H1 (cell line): ENCODE results near the gene NXNL2. TPM values are rescaled to one million over a fixed set of nuclear protein-coding genes. Genes with fewer than 3 reads are reported as not detected.

Experiments used
- CTCF ChIA-PET: fragments of 300-600 bp; sonication (Branson Sonifier 250); formaldehyde crosslinking; loops from one replicate; lab custom pipeline; 2021; ENCODE audit not compliant: partially characterized antibody; lab: Charles Lee
- POLR2A ChIA-PET: fragments of 300-600 bp; sonication (Branson Sonifier 250); formaldehyde crosslinking; loops from one replicate; lab custom pipeline; 2021; ENCODE audit warnings: inconsistent platforms; ENCODE audit not compliant: partially characterized antibody; lab: Charles Lee
- DNase-seq, 2 experiments: peaks; one replicate each; pipeline versions ENCODE4 v3.0.0 to v3.0.0-alpha.2; 2010 to 2022; ENCODE audit warnings: low spot score in 2 of 2, low read depth in 1 of 2, mixed read lengths in 1 of 2
- FAIRE-seq: peaks from 2 replicates; lab custom pipeline; 2011; peaks lifted over from hg19 to GRCh38; lab: Jason Lieb, UNC
- H2AFZ ChIP-seq: 2 replicates; pipeline ENCODE4 v1.8.1; 2012; ENCODE audit warnings: low read length, inconsistent platforms
- H2AK5ac ChIP-seq: 2 replicates; pipeline ENCODE4 v1.6.1; 2013; ENCODE audit warnings: low read depth, low read length
- H2BK120ac ChIP-seq: replicated peaks from 2 replicates; pipeline ENCODE3; 2013; ENCODE audit warnings: low read depth, low read length, inconsistent platforms
- H2BK12ac ChIP-seq: 2 replicates; pipeline ENCODE4 v1.6.1; 2013; ENCODE audit warnings: low read depth, low read length
- H2BK15ac ChIP-seq: 2 replicates; pipeline ENCODE4 v1.6.1; 2013; ENCODE audit warnings: low read length
- H2BK20ac ChIP-seq: 2 replicates; pipeline ENCODE4 v1.6.1; 2013; ENCODE audit warnings: low read length
- H2BK5ac ChIP-seq: 2 replicates; pipeline ENCODE4 v1.6.1; 2013; ENCODE audit warnings: low read depth, low read length
- H3K14ac ChIP-seq: 2 replicates; pipeline ENCODE4 v1.6.1; 2013; ENCODE audit warnings: inconsistent platforms; ENCODE audit not compliant: insufficient read length
- H3K18ac ChIP-seq: 2 replicates; pipeline ENCODE4 v1.6.1; 2013; ENCODE audit warnings: low read length; ENCODE audit errors: extremely low read depth
- H3K23ac ChIP-seq: 2 replicates; pipeline ENCODE4 v1.6.1; 2013; ENCODE audit warnings: inconsistent platforms; ENCODE audit not compliant: insufficient read length
- H3K23me2 ChIP-seq: 2 replicates; pipeline ENCODE4 v1.6.1; 2013; ENCODE audit warnings: low read depth, low read length
- H3K27ac ChIP-seq: 2 replicates; pipeline ENCODE4 v1.6.1; 2011; ENCODE audit warnings: low read depth, low read length, inconsistent platforms
- H3K27me3 ChIP-seq, 4 experiments: replicated peaks in 1 of 4; 1 replicate in 1 of 4; 2 replicates in 3 of 4; pipeline versions ENCODE4 v1.6.1 to v1.8.1; 2011 to 2013; ENCODE audit warnings: low read length in 3 of 4, mild to moderate bottlenecking in 3 of 4, inconsistent platforms in 2 of 4, mixed read lengths in 2 of 4, moderate library complexity in 1 of 4; ENCODE audit not compliant: control insufficient read depth in 3 of 4, insufficient read depth in 3 of 4; ENCODE audit errors: extremely low read depth in 1 of 4
- H3K36me3 ChIP-seq, 4 experiments: 2 replicates each; pipeline versions ENCODE4 v1.6.1 to v1.8.1; 2011 to 2013; ENCODE audit warnings: mild to moderate bottlenecking in 4 of 4, low read length in 3 of 4, moderate library complexity in 2 of 4, control low read depth in 1 of 4, inconsistent platforms in 1 of 4; ENCODE audit not compliant: insufficient read depth in 4 of 4, control insufficient read depth in 2 of 4
- H3K4ac ChIP-seq: replicated peaks from 2 replicates; pipeline ENCODE3; 2013; ENCODE audit warnings: low read length, low read depth, mixed read lengths, inconsistent platforms; ENCODE audit not compliant: insufficient read length
- H3K4me1 ChIP-seq, 4 experiments: replicated peaks in 1 of 4; 1 replicate in 1 of 4; 2 replicates in 3 of 4; pipeline versions ENCODE4 v1.6.1 to v1.8.1; 2011 to 2013; ENCODE audit warnings: low read length in 3 of 4, inconsistent platforms in 2 of 4, mixed read lengths in 1 of 4; ENCODE audit not compliant: insufficient read depth in 4 of 4, control insufficient read depth in 3 of 4
- H3K4me2 ChIP-seq, 2 experiments: 2 replicates each; pipeline versions ENCODE4 v1.6.1 to v1.8.1; 2011 to 2013; ENCODE audit warnings: low read depth in 2 of 2, low read length in 2 of 2, control low read depth in 1 of 2, inconsistent platforms in 1 of 2, mild to moderate bottlenecking in 1 of 2; ENCODE audit not compliant: insufficient read depth in 1 of 2
- H3K4me3 ChIP-seq, 4 experiments: fragments of 200-600, 300-600 bp in 1 of 4; sonication (generic), shearing (Covaris generic), sonication (Bioruptor Twin) in 1 of 4; 2 replicates each; pipeline versions ENCODE4 v1.5.1 to v1.8.1; 2011 to 2016; ENCODE audit warnings: low read length in 4 of 4, low read depth in 3 of 4, control low read depth in 2 of 4, inconsistent platforms in 2 of 4, mild to moderate bottlenecking in 2 of 4, mixed read lengths in 1 of 4, moderate library complexity in 1 of 4; ENCODE audit not compliant: insufficient read depth in 2 of 4; ENCODE audit errors: extremely low read depth in 1 of 4
- H3K56ac ChIP-seq: replicated peaks from 2 replicates; pipeline ENCODE3; 2013; ENCODE audit warnings: low read depth, mild to moderate bottlenecking, mixed read lengths, low read length, inconsistent platforms; ENCODE audit not compliant: insufficient read length
- H3K79me1 ChIP-seq: 2 replicates; pipeline ENCODE4 v1.6.1; 2013; ENCODE audit warnings: low read depth, low read length, control low read depth
- H3K79me2 ChIP-seq, 2 experiments: 2 replicates each; pipeline versions ENCODE4 v1.6.1 to v1.8.1; 2012 to 2013; ENCODE audit warnings: low read length in 2 of 2, mild to moderate bottlenecking in 2 of 2, inconsistent platforms in 1 of 2; ENCODE audit not compliant: insufficient read depth in 2 of 2, control insufficient read depth in 1 of 2
- H3K9ac ChIP-seq, 4 experiments: replicated peaks in 1 of 4; 1 replicate in 1 of 4; 2 replicates in 3 of 4; pipeline versions ENCODE4 v1.6.1 to v1.8.1; 2011 to 2013; ENCODE audit warnings: low read depth in 3 of 4, low read length in 3 of 4, control low read depth in 2 of 4, mild to moderate bottlenecking in 2 of 4, moderate library complexity in 2 of 4, inconsistent platforms in 1 of 4; ENCODE audit errors: extremely low read depth in 1 of 4
- H3K9me3 ChIP-seq, 2 experiments: 2 replicates each; pipeline versions ENCODE4 v1.6.1 to v1.8.1; 2012 to 2013; ENCODE audit warnings: mild to moderate bottlenecking in 2 of 2, moderate library complexity in 2 of 2, control low read depth in 1 of 2, inconsistent platforms in 1 of 2, low read depth in 1 of 2, low read length in 1 of 2, mixed read lengths in 1 of 2; ENCODE audit not compliant: insufficient read depth in 2 of 2
- H4K20me1 ChIP-seq, 2 experiments: replicated peaks in 1 of 2; 2 replicates each; pipeline versions ENCODE3 to v1.8.1; 2011 to 2013; ENCODE audit warnings: inconsistent platforms in 2 of 2, low read length in 2 of 2, mild to moderate bottlenecking in 1 of 2; ENCODE audit not compliant: insufficient read depth in 2 of 2, control insufficient read depth in 1 of 2
- H4K5ac ChIP-seq: 2 replicates; pipeline ENCODE4 v1.6.1; 2013; ENCODE audit warnings: low read length, low read depth, mixed read lengths, inconsistent platforms; ENCODE audit not compliant: insufficient read length
- H4K8ac ChIP-seq: 2 replicates; pipeline ENCODE4 v1.8.0; 2013; ENCODE audit warnings: mild to moderate bottlenecking, moderate library complexity, low read length, inconsistent platforms; ENCODE audit not compliant: insufficient read depth; ENCODE audit errors: extremely low read depth
- H4K91ac ChIP-seq: replicated peaks from 2 replicates; pipeline ENCODE3; 2013; ENCODE audit warnings: low read length, mixed read lengths, inconsistent platforms; ENCODE audit not compliant: insufficient read length
- GABPA ChIP-seq: IDR thresholded peaks from 2 replicates; pipeline ENCODE4 v1.6.1; 2011; ENCODE audit warnings: mild to moderate bottlenecking, low read length, moderate library complexity, borderline replicate concordance; ENCODE audit not compliant: insufficient read depth
- KDM5A ChIP-seq: fragments of 200-600 bp; IDR thresholded peaks from 2 replicates; pipeline ENCODE4 v1.7.1; 2012; ENCODE audit warnings: mild to moderate bottlenecking, low read length, inconsistent platforms, mixed read lengths
- PHF8 ChIP-seq: fragments of 200-600 bp; sonication (generic); conservative IDR thresholded peaks from 2 replicates; pipeline ENCODE4 v1.7.1; 2012; ENCODE audit warnings: low read depth, mild to moderate bottlenecking, inconsistent platforms, low read length, moderate library complexity
- POLR2A ChIP-seq, 2 experiments: IDR thresholded peaks; 1 replicate in 1 of 2; 2 replicates in 1 of 2; pipeline ENCODE4 v1.6.1; 2011; ENCODE audit warnings: low read depth in 2 of 2, low read length in 2 of 2, mild to moderate bottlenecking in 2 of 2; ENCODE audit errors: control extremely low read depth in 1 of 2
- RFX5 ChIP-seq: IDR thresholded peaks from 2 replicates; pipeline ENCODE4 v1.6.1; 2011; ENCODE audit warnings: low read depth, low read length, improper control_type of control experiment, borderline replicate concordance
- WGBS, 2 experiments: shearing (Covaris generic) in 1 of 2; methylation state at CpG; one replicate each; pipeline versions ENCODE4 v1.1.6 to v1.1.7; 2013 to 2015; ENCODE audit warnings: low lambda C conversion rate in 2 of 2, mixed read lengths in 2 of 2, inconsistent platforms in 1 of 2, low coverage in 1 of 2, missing lambda C conversion rate in 1 of 2; ENCODE audit not compliant: insufficient replicate concordance in 2 of 2, insufficient coverage in 1 of 2, insufficient read length in 1 of 2; ENCODE audit errors: extremely low coverage in 1 of 2, missing lambda C conversion rate in 1 of 2; 5-methylcytosine and 5-hydroxymethylcytosine counted together
- polyA plus RNA-seq, 7 experiments: library from polyadenylated mRNA; depleted of rRNA in 3 of 7; stranded (reverse) in 5 of 7; unstranded in 2 of 7; fragments of >200 nt in 5 of 7; fragments of 200-250 nt in 2 of 7; gene quantifications; 1 replicate in 5 of 7; 2 replicates in 1 of 7; 4 replicates in 1 of 7; pipeline versions ENCODE4 v1.2.1 to v1.2.3, GENCODE V29; 2011 to 2013; ENCODE audit warnings: missing spikeins in 2 of 7, mixed read lengths in 2 of 7
- total RNA-seq: library from RNA; stranded (reverse); fragmentation: NEBNext Ultra II Directional; extraction: Animal tissue kit (Norgen Biotek cat#: 25700); gene quantifications from 2 replicates; pipeline ENCODE4 v1.2.1, GENCODE V29; 2021

Gene NXNL2
- total and polyA plus RNA-seq, 2 of the 8 experiments (the other 6 are each of a cell fraction or from before 2014, with no cell fraction given), result 1.9 to 2.6 TPM

DNA sequence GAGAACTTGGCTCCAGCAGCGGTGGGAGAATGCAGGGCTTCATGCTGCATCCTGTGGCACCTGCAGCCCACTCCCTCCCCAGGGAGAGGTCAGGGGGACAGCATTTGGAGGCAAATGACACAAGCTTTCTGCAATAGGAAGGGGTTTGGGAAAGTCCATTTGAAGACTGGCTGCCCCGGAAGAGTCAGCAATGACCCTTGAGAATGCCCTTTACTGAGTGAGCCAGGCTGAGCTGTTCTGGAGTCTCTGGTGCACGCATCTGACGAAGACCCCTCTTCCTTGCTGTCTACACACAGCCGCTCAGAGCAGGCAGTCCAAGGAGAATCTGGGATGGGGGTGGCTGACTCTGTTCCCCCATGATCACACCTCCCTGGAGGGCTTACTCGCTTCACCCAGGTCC is 5.5 kb upstream of the NXNL2 start:
- FAIRE-seq, result no peak
- Histone ChIP-seq H2BK5ac (no peak overlapping the region), H3K4ac (no peak overlapping the region), H3K9me3 (no peaks in the 10 kb centered on the region), H4K91ac (no peak overlapping the region), H2AFZ (no peak overlapping the region), H2BK20ac (no peak overlapping the region), H3K14ac (no peak overlapping the region), H4K8ac (peak overlapping the region; percentile 51), H3K23ac (no peak overlapping the region), H3K56ac (no peak overlapping the region), H3K4me1 (peaks cover 0 to 9% (median 1%) of the 10 kb centered on the region in 4 experiments; a peak in 3 of 7 replicates), H3K9ac (no peak overlapping the region), H2BK120ac (no peak overlapping the region), H3K27me3 (peaks cover 0 to 3% (median 1%) of the 10 kb centered on the region in 4 experiments; a peak in 1 of 7 replicates), H4K5ac (no peak overlapping the region), H3K18ac (no peak overlapping the region), H2AK5ac (no peak overlapping the region), H4K20me1 (no peaks in the 10 kb centered on the region), H3K79me2 (no peaks in the 10 kb centered on the region), H3K27ac (no peak overlapping the region), H3K23me2 (peaks cover 5% of the 10 kb centered on the region; the same call in 1 of the 2 replicates), H3K79me1 (no peaks in the 10 kb centered on the region), H2BK15ac (no peak overlapping the region), H3K36me3 (no peaks in the 10 kb centered on the region), H2BK12ac (no peak overlapping the region), H3K4me2 (no peak overlapping the region), H3K4me3 (no peak overlapping the region)
- ChIA-PET POLR2A (no interaction called here), CTCF (interaction anchor here (0.6 to 1.8 kb wide), 4 partner anchors 30 to 217 kb away, joined by 3 to 8 read pairs (median 4); no protein-coding TSS in a partner anchor)
- DNase-seq, result no peak
- WGBS, 2 experiments, result 91% methylated on average over 6 of the region's 6 CpGs; no CpG with 5 or more reads in 1 of the 2 experiments
- TF ChIP-seq POLR2A (IDR thresholded peaks at IDR 0.05; ENCODE audit: control extremely low read depth in 1 of 2, low read depth in 2 of 2, low read length in 2 of 2) (no peak), RFX5 (no peak), PHF8 (no peak), GABPA (no peak), KDM5A (no peak)
